Muscle layer of duodenum (tissue), 2 donors: Measurements from ENCODE around the gene COL23A1.

Experiments used
- H3K27ac ChIP-seq: one replicate; pipeline ENCODE4 v1.7.0; 2013; ENCODE audit warnings: mild to moderate bottlenecking, low read length
- H3K27me3 ChIP-seq: one replicate; pipeline ENCODE4 v1.7.0; 2013; ENCODE audit warnings: low read depth, mild to moderate bottlenecking, control low read depth, low read length
- H3K36me3 ChIP-seq, 2 donors: one replicate each; pipeline ENCODE4 v1.7.0; 2013; ENCODE audit warnings: low read length in 2 of 2, control low read depth in 1 of 2, mild to moderate bottlenecking in 1 of 2; ENCODE audit not compliant: insufficient read depth in 2 of 2, control insufficient read depth in 1 of 2
- H3K4me1 ChIP-seq, 2 donors: one replicate each; pipeline ENCODE4 v1.7.0; 2013; ENCODE audit warnings: low read length in 2 of 2, mild to moderate bottlenecking in 2 of 2, control low read depth in 1 of 2, moderate library complexity in 1 of 2; ENCODE audit not compliant: insufficient read depth in 2 of 2, control insufficient read depth in 1 of 2
- H3K4me3 ChIP-seq, 2 donors: one replicate each; pipeline ENCODE4 v1.7.0; 2013; ENCODE audit warnings: low read length in 2 of 2, low read depth in 1 of 2, mild to moderate bottlenecking in 1 of 2
- H3K9me3 ChIP-seq, 2 donors: one replicate each; pipeline ENCODE4 v1.7.0; 2013; ENCODE audit warnings: low read length in 2 of 2, control low read depth in 1 of 2, mild to moderate bottlenecking in 1 of 2; ENCODE audit not compliant: control insufficient read depth in 1 of 2
- donor health status: healthy.

COL23A1 gene

DNA sequence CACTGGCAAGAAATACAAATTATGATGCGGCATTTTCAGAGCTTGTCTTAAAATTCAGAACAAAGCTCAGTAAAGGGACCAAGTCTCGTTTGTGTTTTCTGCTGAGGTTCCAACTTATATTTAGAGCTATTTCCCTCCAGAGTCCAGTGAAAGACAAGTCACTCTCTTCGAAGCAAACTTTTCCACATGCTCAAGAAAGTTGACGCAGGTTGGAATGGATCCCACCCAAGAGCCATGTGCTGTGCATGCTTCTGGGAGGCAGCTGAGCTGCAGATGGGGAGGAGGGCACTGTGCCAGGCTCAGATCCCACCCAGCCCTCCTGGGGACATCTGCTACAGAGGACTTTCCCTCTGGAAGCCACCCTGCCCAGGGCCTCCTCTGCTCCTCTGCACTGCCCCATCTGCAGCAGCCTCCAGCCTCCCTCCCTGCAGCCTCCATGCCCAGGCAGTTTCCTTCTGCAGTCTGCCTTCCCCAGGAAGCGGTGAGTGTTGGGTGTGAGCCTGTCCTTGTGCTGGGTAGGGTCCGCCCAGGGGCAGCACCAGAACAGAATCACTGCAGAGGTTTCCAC, 75.3 kb downstream of the COL23A1 start:
- no peaks in the 10 kb centered on the region for H3K36me3 ChIP-seq
- H3K9me3 ChIP-seq: peaks cover 0 to 14% of the 10 kb centered on the region in 2 donors
- no peak overlapping the region for H3K27ac ChIP-seq
- H3K4me3 ChIP-seq: no peak overlapping the region
- no peaks in the 10 kb centered on the region for H3K27me3 ChIP-seq
- H3K4me1 ChIP-seq: no peaks in the 10 kb centered on the region

DNA sequence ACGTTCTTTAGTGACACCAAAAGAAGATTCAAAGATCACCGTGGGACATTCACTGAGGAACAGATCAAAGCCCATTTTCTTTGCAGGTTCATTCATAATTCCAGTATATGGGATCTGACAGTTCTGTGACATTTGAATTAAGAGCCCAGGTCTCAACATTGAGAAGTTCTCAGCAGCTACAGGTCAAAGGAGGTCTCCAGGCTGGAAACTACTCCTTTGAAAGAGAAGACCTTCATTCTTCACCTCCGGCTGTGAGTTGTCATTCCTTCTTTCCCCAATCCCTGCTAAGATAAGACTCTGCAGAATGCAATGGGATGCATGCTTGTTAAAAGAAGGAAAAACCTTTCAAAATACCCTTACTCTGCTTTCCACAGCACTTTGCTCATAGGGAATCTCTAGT, 79.0 kb downstream of the COL23A1 start:
- Histone ChIP-seq H3K27ac (no peak overlapping the region), H3K36me3 (no peaks in the 10 kb centered on the region), H3K4me3 (no peak overlapping the region), H3K27me3 (no peaks in the 10 kb centered on the region), H3K4me1 (no peaks in the 10 kb centered on the region), H3K9me3 (peaks cover 0 to 21% of the 10 kb centered on the region in 2 donors)

DNA sequence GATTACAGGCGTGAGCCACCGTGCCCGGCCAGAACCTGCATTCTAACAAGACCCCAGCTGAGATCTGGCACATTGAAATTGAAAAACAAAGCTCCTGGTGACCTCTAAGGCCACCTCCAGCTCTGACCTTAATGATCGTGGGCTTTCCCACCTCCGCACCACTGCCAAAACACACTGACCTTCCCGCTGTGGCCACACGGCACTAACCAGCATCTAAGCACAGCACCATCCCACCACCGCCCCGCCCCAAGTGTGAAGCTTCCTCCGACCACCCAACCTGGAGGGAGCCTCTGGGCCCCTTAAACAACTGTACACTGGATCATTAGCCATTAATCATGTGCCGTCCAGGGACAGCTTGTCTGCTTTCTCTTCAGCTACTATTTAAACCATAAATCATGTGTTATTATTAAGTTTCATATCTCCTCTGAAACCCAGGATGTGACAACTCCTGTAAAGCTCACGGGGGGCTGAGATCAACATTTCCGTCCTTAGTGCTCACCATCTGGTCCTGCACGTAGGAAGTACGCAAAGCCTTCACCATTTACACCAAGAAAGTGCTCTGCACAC, 80.6 kb downstream of the COL23A1 start:
- Histone ChIP-seq H3K9me3 (peaks cover 0 to 21% of the 10 kb centered on the region in 2 donors), H3K36me3 (no peaks in the 10 kb centered on the region), H3K27me3 (no peaks in the 10 kb centered on the region), H3K4me1 (no peaks in the 10 kb centered on the region), H3K27ac (no peak overlapping the region), H3K4me3 (no peak overlapping the region)

DNA sequence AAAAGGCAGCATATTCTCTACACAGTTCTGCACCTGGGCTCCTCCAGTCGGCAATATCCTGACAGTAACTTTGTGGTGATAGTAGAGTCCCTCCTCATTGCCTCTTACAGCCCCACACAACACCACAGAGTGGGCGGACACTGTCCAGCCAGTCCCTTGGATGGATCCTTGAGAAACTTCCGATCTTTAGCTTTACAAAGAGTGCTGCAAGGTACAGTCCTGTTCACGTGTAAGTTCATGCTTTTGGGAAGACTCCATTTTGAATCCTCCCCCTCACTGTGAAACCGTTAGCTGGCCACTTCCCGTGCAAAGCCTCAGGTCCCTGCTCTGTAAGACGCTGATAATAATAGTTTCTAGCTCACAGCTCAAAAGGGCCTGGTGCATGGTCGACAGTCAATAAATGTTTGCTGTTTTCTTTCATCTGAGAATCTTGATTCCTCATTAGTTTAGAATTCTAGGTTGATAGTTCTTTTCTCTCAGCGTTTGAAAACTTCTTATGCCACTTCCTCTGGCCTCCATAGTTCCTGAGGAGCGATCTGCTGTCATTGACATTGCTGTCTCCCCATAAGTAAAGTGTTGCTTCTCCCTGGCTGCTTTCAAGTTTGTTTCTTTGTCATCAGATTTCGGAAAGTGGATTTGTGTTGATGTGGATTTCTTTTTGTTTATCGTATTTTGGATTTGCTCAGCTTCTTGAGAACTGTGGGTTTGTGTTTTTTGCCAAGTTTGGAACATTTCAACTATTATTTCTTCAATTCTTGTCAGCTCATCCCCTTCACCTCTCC, 82.9 kb downstream of the COL23A1 start:
- no peaks in the 10 kb centered on the region for H3K36me3 ChIP-seq
- H3K27ac ChIP-seq: no peak overlapping the region
- no peaks in the 10 kb centered on the region for H3K27me3 ChIP-seq
- no peaks in the 10 kb centered on the region for H3K4me1 ChIP-seq
- H3K9me3 ChIP-seq: peaks cover 0 to 6% of the 10 kb centered on the region in 2 donors
- H3K4me3 ChIP-seq: no peak overlapping the region

DNA sequence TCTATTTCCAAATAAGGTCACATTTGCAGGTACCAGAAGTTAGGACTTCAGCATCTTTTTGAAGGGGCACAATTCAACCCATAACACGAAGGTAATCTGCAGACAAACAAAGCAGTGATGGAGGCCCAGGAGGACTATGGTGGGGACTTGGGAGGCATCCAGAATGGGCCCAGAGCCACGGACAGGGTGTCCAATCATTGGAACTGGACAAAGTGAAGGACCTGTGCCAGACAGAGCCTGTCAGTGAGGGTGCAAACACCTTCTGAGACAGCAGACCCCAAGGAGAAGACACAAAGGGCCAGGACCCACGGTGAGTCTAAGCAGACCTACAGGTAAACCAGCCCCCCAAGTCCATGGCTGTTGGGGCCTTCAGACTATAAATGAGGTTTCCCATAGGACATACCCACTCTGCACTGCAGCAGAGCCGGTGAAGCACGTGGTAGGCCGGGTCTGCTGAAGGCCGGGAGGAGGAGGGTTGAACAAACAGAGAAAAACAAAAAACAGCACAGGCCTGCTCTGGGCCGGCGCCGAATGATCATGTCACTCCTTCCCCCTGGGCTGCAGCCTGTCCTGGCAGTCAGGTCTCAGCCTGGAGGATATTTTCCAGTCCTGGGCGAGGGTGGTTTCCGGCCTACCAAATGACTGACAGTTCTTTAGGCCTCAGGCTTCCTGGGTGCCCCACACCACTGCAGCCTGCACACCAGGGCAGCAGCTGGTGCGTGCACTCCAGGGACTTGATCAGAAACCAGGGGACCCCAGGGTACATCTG, 84.4 kb downstream of the COL23A1 start:
- Histone ChIP-seq H3K36me3 (no peaks in the 10 kb centered on the region), H3K27ac (no peak overlapping the region), H3K4me1 (no peaks in the 10 kb centered on the region), H3K4me3 (no peak overlapping the region), H3K27me3 (no peaks in the 10 kb centered on the region), H3K9me3 (peaks cover 0 to 6% of the 10 kb centered on the region in 2 donors)

DNA sequence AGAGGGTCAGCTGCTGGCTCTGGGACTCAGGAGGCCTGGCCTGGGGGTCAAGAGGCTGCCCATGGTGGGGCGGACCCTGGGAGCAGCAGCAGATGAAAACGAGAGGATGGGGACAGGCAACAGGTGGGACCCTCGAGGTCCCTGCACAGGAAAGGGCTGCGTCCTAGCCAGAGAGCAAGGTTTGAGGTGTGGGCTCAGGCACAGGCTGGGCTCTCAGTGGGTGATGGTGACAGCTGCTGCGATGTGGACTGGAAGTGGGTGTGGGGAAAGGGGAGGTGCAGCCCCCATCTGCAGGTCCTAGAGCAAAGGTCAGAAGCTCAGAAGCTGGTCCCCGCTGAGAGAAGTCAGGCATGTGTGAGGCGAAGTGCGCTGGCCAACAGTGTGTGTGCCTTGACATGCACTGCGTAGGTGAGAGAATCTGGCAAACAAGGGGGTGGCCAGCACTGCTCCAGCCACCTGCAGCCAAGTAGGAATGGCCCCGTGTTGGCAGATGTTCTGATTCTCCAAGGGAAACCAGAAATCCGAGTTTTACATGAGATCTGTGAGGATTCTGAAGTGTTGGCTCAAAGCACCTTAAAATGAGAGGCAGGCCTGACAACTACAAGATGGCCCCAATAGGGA, 85.7 kb downstream of the COL23A1 start:
- Histone ChIP-seq H3K27ac (no peak overlapping the region), H3K9me3 (peaks cover 0 to 8% of the 10 kb centered on the region in 2 donors), H3K27me3 (no peaks in the 10 kb centered on the region), H3K4me1 (no peaks in the 10 kb centered on the region), H3K4me3 (no peak overlapping the region), H3K36me3 (no peaks in the 10 kb centered on the region)

DNA sequence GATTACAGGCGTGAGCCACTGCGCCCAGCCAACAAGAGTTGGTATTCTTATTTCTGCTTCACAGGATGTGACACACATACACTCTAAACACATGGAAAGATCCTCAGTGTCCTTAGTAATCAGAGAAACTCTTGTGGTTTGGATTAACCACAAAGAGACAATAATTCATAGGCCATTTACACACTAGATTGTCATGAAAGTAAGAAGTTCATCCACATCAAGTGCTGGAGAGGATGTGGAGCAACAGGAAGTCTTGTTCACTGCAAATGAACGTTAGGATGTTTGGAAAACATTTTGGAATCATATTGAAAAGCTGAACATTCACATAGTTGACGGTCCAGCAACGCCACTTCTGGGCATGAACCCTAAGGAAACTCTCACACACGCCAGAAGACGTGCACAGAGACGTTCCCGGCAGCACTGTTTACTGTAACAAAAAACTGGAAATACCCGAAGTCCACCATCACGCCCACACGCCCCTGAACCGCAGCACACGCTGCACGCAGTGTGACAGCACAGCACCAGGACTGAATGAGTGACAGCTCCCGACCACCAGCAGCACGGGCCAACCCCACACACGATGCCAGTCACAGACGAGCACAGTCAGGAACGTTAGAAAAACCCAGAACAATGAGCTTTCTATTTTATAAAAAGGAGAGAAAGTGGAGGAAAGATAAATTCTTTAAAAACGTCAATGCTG, 87.6 kb downstream of the COL23A1 start:
- Histone ChIP-seq H3K4me3 (no peak overlapping the region), H3K9me3 (peaks cover 0 to 3% of the 10 kb centered on the region in 2 donors), H3K4me1 (no peaks in the 10 kb centered on the region), H3K27me3 (no peaks in the 10 kb centered on the region), H3K27ac (no peak overlapping the region), H3K36me3 (no peaks in the 10 kb centered on the region)

DNA sequence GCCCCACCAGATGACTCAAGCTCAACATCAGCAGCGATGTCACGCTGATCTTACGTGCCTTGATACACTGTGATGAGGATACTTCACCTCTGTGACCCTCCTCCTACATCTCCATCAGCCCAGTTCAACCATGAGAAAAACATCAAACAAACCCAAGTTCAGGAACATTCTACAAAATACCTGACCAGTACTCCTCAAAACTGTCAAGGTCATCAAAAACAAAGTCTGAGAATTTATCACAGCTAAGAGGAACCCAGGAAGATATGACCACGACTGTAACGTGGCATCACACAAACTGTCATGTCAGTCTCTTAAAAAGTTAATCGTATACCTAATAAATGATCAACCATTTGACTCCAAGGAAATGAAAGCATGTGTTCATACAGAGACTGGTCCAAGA, 90.8 kb downstream of the COL23A1 start:
- Histone ChIP-seq H3K4me1 (no peaks in the 10 kb centered on the region), H3K36me3 (no peaks in the 10 kb centered on the region), H3K27me3 (no peaks in the 10 kb centered on the region), H3K27ac (no peak overlapping the region), H3K4me3 (no peak overlapping the region), H3K9me3 (peaks cover 0 to 2% of the 10 kb centered on the region in 2 donors)

DNA sequence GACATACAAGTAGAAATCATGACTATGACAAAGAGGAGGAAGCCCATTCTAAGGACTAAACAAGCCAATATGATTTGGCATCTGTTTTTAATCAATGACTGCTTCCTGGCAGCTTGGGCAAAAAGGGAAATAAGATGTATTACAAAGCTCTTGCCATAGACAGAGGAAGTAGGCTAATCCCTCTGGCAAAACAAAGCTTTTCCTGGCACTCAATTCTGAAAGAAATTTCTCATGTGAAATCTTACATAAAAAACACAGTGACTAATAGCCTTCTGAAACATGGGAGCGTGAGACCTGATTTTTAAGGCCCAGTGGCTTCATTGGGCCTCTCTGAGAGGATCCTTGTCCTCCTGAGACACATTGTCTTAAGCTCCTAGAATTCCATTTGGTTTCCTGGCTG, 93.6 kb downstream of the COL23A1 start:
- H3K9me3 ChIP-seq: peaks cover 0 to 2% of the 10 kb centered on the region in 2 donors
- H3K36me3 ChIP-seq: no peaks in the 10 kb centered on the region
- no peak overlapping the region for H3K4me3 ChIP-seq
- no peaks in the 10 kb centered on the region for H3K4me1 ChIP-seq
- H3K27me3 ChIP-seq: no peaks in the 10 kb centered on the region
- H3K27ac ChIP-seq: no peak overlapping the region

DNA sequence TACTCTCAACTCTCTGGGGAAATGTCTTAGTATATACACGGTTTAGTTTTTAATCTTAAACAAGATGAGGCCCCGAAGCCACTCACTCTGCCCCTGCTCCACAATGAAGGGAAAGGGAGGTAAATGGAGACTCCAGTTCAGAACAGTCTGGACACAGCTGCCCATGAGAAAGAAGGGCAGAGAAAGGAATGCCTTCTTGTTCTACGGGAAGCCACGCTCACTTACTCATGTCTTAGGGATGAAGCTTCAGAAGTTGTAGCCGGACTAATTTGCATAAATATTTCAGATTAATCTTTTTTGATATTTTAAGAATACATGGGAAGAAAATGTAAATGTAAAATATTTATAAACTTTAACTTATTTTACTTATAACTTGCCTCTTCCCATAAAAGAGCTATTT, 94.0 kb downstream of the COL23A1 start:
- H3K36me3 ChIP-seq: no peaks in the 10 kb centered on the region
- H3K27me3 ChIP-seq: no peaks in the 10 kb centered on the region
- H3K27ac ChIP-seq: no peak overlapping the region
- no peak overlapping the region for H3K4me3 ChIP-seq
- H3K9me3 ChIP-seq: peaks cover 0 to 2% of the 10 kb centered on the region in 2 donors
- H3K4me1 ChIP-seq: no peaks in the 10 kb centered on the region
